Stimulated activated CD8-positive, alpha-beta memory T cell treated with anti-CD3 and anti-CD28 coated beads, Interleukin-12 subunit alpha, Interleukin-12 subunit beta, amount 100 ng/mL, for 24 hours (primary cell): ENCODE measurements around the gene DICER1.

Experiments used
- DNase-seq: peaks from one replicate; pipeline ENCODE4 v3.0.0-alpha.2; 2020; ENCODE audit errors: extremely low read depth

DICER1 gene

DNA sequence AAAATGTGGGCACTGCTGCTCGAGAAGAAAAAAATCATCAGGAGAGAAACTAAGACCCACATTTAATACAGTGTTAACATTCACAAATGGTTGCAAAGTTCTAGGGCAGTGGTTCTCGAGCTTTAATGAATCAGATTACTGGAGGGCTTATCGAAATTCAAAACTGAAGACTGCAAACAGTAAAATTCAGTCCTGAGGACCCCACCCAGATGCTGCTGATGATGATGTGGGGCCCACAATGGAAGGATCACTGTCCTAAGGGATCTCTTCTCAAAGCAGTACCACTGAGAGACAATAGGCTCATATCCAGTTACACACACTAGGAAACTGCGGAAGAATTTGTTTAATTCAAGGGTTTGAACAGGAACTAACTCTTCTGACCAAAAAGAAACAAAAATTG is 31.4 kb downstream of the DICER1 start:
- no peak for DNase-seq

DNA sequence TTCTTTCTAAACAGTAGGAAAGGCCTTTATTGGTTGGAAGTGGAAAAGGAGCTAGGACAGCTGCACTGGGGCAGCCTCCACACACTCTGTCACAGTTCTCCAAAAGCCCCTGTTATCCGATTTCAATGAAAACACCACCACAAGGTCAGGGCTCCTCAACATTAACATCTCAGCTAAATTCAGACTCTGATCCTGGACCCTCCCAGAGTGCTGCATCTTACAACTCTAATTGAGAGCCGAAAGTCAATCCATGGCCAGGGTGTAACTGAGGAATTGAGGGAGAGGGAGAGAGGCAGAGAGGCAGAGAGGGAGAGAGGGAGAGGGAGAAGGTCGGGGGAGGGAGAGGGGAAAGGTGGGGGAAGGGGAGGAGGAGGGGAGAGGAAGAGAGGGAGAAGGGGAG is 32.1 kb downstream of the DICER1 start:
- no peak for DNase-seq

DNA sequence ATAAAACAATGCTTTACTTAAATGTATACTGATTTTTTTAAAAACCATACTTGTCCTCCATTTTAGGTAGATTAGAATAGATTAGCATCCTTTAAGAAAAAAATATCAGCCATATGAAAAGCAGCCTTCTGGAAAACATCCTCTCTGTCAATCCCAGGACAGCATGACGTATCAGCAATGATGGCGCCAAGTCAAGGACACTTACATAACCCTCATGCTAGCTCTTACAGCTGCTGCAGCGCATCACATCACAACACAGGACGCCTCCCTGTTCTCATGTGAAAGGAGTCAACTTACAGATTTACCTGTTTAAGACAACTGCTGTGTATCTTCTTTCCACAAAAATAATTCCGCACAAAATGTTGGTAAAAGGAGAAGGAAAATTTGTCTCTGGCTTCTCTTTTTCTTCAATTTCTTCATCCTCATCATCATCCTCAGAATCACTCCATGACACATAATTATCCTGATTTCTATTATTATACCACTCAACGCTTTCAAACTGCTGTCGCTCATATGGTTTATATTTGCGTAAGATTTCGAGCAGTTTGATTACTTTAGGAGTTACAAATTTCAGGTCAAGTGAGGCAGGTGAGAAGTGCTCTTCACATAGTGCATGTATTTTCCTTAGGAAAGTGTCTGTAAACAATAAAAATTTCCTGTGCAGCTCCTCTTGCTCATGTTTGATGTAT is 33.3 kb downstream of the DICER1 start:
- DNase-seq: no peak

DNA sequence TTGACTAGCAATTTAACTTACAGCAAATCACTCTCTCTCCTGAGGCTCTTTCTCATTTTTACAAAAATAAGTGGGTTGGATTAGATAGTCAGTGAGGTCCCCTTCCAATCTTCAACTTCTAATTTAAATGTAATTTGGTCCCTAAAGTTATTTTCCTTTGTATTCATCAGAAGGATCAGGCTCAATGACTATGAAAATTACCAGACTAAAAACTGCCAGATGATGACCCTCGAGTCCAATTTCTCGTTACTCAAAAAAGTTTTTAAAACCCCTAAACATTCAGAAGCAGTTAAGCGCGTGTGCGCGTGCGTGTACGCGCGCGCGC is 34.7 kb downstream of the DICER1 start:
- DNase-seq: no peak

DNA sequence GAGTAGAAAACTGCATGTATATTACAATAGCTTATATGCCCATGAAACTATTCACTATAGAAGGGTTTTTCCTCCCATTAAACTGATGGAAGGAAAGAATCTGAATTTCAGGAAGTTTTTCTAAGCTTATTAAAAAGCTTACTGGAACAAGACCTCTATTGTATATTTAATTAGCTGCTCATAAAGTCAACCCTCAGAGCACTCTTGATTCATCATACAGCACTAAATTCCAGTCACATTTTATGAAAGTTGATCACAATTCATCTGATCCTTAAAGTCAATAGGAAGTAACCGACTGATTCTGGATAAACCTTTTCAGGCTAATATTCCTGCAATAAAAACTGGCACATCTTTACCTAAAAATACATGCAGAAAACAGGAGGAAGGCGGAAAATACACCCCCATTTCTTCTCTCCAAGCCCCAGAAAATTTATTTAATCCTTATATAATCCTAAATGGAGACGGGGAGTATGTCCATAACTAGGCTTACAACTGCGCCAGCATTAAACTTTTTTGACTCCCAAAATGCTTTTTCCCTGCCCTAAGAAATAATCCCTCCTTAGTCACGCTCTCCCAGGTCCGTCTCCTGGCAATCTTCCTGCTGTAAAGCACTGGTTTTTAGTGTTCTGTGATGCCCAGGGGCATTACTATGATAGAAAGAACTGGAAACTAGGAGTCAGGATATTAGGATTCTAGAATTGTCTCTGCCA is 35.3 kb downstream of the DICER1 start:
- no peak for DNase-seq

DNA sequence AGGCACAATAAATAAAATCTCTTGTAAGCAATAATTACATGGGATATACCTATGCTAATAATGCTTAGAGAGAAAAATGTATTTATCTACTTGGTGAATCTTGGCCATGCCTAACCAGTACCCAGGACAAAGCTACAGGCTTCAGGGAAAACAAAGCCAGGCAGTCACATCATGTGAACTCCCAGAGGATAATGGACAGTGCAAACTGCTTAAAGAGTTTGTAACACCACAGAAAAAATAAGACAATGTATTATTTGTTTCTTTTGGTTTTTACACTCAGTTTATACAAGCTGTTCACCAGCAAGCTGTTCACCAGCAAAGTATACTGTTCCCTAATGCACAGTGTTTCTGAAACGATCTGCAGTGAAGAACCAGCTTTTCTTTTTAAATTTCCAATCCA is 38.0 kb downstream of the DICER1 start:
- no peak for DNase-seq

DNA sequence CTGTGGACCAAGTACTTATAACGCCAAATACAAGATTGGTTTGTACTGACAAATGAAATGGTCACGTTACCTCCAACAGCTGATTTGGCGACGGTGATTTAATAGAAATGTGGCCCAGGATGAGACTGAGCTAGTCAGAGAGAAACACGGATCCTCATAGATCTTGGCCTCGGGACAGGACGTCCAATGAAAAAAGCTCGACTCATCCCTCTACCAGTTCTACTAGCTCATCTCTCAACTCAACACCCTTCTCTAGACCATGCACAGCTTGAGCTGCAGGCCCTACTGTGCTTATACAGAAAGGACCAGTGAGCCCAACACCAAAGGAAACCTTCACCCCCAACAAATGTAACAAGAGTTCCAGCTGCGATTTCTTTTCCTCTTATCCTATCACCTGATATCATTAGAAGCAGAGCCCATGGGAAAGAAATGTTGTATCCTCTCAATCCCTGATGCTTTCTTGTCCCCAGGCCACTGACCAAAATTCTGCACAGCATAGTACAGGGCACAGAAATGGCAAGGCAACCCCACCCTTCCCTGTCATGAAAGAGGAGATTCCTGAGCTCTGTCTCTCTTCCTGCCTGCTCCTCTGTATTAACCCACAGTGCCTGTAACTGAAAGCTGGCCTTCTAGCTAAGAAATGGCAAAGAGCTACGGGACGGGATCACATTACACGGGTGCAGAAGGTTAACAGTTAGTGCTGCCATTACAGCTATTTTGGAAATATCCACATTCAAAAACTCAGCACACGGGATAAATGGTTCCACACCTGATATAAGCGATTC is 39.2 kb downstream of the DICER1 start:
- no peak for DNase-seq

DNA sequence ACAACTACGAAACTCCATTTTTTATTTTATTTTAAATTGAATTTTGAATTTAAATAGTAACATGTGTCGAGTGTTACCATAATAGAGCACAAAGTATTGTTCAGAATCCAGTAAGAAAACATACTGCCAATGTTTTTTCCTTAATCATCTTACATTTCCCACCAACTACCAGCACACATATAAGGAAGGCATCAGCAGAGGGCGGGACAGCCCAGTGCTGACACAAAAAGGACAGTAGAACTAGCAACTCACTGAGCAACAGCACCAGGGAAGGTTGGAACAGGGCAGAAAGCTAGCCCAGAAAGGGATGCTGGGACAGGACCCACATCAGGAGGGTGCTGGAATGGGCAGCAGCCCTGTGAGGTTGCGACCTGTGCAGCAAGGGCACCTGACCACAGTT is 43.9 kb downstream of the DICER1 start:
- DNase-seq: no peak

DNA sequence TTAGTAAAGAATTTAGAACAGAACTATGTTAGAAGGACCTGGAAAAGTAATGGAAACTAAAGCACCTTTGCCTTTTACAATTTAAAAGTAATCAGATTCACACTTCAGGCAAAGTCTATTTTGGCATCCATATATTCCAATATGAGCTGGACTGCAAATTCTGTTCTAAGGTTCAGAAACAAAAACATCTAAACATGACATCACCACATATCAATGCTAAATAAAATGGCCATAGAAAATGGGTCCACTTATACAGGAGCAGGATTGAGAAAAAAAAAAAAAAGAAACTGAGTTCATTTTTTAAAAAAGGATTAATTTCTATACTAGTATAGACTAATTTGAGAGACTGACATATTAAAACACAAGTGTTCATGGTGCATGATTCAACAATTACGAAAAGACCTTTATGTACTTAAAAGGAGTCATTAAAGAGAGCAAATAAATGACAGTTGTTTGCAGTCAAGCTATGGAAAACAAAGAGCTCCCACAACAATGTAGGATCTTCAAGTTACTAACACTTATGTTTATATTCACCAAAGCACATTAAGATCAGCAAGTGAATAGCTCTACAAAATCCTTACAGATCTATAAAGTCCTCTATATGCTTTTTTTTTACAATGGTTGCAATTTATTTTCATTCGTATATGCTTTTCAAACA is 45.7 kb downstream of the DICER1 start:
- DNase-seq: no peak

DNA sequence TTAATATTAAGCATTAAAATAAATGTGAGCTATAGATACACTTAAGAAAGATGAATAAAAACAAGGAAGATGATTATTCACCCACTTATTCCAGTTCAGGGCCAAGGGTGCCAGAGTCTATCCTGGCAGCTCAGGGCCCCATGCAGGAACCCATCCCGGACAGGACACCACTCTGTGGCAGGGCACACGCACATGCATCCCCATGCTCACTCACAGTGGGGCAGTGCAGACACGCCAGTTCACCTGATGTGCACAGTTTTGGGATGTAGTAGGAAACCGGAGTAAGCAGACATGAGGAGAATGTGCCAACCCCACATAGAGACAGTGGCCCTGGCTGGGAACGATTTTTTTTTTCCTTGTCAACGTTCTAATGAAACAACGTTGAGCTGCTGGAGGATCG is 47.2 kb downstream of the DICER1 start:
- no peak for DNase-seq

DNA sequence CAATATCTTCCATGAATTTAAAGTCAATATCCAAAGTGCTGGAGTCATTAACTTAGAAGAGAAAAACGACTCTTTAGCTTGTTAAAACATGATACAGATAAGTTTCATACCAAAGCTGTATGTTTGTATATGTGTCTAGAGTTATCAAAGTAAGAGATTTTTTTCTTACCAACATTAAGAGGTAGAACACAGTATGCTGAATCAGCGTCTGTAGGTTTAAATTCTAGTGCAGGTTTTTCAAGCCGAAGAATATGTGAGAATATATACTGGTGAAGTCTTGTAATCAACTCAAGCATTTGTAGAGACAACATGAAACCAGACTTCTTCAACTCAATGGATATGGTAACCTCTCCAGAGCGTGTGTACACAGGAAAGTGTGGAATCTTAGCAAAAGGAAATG is 49.6 kb downstream of the DICER1 start:
- no peak for DNase-seq

DNA sequence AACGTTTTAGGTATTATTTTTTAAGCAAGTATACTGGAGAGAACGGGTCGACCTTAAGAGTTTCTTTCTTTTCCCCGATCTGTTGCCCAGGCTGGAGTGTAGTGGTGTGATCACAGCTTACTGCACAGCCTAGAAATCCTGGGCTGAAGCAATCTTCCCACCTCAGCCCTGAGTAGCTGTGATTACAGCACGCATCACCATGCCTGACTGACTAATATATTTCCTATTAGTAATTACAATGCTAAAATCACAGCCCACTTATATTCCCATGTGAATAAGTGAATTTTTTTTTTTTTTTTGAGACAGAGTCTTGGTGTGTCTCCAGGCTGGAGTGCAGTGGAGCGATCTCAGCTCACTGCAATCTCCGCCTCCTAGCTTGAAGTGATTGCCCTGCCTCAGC is 50.4 kb downstream of the DICER1 start:
- no peak for DNase-seq

DNA sequence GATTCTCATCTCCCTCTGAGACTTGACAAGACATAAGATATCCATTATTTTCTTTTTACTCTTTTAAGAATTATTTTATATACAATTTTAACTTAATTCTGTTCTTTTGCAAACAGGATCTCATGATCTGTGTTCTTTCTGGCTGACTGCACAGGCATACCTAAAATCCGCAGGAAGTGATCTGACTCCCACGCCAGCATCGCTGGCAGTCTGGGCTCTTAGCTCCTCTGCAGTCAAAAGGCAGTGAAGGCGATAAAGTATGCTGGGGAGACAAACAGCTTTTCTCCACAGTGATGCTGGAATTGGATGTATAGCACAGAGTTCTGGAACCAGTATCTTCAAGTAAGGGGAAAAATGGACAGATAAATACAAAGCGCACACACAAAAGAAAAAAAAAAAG is 52.4 kb downstream of the DICER1 start:
- no peak for DNase-seq

DNA sequence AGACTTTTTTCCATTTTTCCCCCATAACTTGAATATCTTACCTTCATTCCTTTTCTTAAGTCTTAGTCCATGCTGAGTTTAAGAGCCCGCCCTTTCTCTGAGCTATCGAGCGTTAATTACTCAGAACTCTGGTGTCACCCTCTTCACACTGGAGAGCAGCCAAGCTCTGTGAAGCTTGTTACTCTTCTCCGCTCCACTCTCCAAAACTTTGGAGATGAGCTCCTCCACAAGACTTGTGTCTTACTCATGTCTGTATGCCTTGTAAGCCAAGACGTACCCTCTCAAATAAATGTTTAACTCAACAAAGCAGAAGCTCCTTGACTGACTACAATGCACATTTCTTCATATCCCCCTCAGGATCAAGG is 54.7 kb downstream of the DICER1 start:
- DNase-seq: no peak

DNA sequence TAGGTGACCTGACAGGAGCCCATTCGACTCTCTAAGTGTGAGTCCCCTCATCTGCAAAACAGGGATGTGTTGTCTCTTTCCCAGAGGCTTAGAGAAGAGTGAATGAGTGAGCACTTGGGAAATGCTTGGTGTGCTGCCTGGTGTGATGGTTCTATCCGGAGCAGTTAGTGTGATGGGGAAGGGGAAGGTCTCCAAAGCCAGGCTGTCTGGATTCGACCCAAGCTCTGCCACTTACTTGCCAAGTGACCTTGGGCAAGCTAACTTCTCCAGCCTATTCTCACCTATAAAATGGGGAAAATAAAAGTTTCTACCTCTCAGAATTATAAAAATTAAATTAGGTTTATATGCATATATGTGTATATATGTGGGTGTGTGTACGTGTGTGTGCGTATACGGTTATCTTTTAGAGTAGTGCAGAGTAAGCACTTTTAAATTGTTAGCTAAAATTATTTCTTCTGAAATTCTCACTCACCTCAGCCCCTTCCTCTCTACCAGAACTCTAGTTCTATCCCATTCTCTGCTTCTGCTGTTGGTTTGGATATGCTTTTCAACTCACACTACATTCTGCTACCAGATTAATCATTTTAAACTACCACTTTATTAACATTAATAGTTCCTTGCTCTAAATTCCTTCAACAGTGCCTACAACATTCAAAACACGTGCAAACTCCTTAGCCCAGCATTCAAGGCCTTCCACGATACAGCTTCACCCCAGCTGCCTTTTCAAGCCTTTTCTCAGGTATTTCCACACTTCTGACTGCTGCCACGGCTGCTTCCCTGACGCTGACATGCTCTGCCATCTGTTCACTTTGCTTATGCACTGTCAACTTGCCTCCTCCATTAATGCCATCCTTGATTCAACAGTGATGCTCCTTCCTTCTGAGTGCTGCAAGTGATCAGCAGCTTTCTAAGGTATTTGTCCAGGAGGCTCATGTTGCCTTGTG is 55.3 kb downstream of the DICER1 start:
- no peak for DNase-seq

DNA sequence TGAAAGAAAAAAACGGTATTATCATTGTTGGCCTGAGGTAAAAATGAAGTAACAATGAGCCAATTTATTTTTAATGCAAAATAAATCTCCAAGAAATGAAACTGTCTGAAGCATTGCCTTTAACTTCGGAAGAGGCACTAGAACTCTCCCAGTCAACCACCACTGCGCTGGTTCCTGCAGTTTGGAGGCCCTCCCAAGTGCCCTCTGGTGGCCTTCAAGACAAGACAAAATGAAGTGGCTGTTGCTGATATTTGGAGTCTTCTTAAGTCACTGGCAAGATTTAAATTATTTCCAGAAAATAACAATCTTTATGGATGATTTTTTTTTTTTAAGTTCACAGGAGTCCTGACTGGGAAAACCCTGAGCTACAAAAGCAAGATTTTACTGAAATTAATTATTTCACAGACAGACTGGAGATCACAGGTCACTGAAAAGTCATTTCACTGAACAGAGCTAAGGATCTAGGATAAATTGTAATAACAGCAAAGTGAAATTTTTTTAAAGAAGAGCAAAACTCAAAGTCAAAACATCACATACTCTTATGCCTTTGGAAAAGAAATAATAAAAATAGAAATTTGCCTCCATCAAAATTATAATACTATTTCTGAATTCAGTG is 58.2 kb downstream of the DICER1 start:
- peak; percentile 1 for DNase-seq

DNA sequence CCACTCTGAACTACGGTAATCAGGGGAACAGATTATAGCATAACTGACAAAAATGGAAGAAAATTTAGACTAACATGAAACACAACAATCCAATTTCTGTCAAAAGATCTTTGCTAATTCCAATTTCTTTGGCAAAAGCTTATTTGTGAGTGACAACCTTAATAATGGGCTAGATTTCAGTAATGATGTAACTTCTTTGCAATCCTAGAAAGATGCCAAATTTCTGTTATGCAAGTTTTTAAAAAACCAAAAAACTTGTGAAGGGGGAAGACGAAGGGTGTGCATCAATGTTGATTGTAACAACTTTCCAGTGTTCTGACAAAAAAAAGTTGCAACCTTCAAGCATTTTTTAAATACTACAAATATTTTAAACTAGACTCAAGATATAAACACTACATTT is 59.9 kb downstream of the DICER1 start:
- no peak for DNase-seq

DNA sequence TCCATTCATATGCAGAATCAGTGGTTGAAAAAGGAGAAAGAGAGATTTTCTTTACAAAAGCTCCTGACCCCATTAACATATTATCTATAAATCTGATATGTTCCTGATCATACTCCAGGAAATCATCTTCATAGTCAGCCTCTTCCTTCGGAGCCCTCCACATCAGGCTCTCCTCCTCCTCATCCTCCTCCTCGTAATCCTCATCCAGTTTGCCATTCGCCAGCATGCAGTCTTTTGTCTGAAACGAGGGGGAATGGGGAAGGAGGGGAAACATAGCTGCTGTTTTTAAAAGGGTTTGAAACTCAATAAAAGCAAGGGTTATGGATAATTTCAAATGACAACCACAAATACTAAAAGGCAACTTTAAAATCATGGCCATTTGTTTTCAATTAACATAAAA is 60.9 kb downstream of the DICER1 start:
- DNase-seq: no peak

DNA sequence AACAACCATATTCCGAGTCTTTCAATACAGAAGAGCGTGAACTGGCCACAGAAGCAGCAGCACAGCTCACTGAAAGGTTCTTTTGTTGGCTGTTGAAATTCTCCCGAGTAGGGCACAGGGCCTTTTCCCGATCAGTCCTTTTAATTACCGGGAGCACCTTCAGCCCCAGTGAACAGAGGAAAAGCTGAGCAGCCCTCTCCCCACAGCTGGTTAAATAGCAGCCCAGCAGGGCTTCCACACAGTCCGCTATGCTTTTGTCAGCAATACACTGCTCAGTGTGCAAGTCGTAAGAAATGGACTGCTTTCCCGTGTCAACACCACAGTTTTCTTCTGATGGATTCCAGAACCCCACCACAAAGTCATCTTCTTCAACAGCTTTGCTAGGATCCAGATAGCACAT is 61.3 kb downstream of the DICER1 start:
- DNase-seq: no peak

DNA sequence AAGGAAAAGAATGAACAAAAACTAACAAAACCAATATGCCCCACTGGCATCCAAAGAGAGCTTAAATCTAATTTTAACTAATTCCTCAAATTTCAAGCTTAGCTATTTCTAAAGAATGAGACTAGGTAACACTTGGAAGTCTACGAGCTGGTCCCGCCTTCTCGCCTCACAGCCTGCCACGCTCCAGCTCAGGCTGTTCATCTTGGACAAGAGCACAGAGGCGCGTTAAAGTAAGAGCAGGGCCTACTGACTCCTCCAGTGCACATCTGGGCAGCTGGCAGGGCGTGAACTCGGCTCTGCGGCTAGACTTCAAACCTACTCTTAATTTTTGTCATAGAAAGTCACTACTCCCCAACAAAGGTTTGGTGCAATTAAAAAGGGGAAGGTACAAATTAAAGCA is 64.6 kb downstream of the DICER1 start:
- no peak for DNase-seq

DNA sequence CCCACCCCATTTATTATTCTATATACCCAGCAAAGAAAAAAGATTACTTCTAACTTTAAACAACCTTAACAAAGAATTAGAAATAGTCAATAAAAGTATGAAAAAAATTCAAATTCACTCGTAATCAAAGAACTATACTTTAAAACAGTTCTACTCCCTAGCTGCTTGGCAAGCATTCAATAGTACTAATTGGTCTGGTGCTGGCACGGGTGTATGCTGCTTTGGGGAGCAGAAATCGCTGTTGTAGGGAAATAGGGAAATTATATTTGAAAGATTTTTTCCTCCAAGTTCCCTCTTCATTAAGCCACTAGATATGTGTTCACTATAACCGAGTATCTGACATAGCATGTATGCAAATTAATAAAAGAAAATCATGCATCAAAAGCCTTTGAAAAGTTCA is 65.7 kb downstream of the DICER1 start:
- DNase-seq: no peak
